Endothelial cell of umbilical vein (primary cell): Measurements from ENCODE around the gene DIAPH3. TPM values are rescaled to one million over a fixed set of nuclear protein-coding genes. Genes with fewer than 3 reads are reported as not detected.

ENCODE experiments used
- BruUV-seq: library from RNA; stranded (reverse); fragments of 400-500 nt; replicated peaks from 2 replicates; lab custom pipeline; 2021; lab: Mats Ljungman, UMichigan
- CTCF ChIA-PET: fragments of 300-600, 350-600 bp; sonication (Branson Sonifier 250); formaldehyde crosslinking; loops from one replicate; lab custom pipeline; 2021; ENCODE audit warnings: antibody characterized with exemption, inconsistent platforms; lab: Charles Lee
- POLR2A ChIA-PET: fragments of 300-600, 350-600 bp; sonication (Branson Sonifier 250); formaldehyde crosslinking; loops from one replicate; lab custom pipeline; 2021; ENCODE audit warnings: antibody characterized with exemption, inconsistent platforms; lab: Charles Lee
- DNase-seq: peaks from one replicate; pipeline ENCODE4 v3.0.0-alpha.2; 2011; ENCODE audit warnings: low read depth, low spot score
- FAIRE-seq: peaks from 2 replicates; lab custom pipeline; 2011; peaks lifted over from hg19 to GRCh38; lab: Jason Lieb, UNC
- H2AFZ ChIP-seq: 2 replicates; pipeline ENCODE4 v1.6.0; 2012; ENCODE audit warnings: low read depth, low read length, control low read depth, inconsistent platforms
- H3K27ac ChIP-seq: 2 replicates; pipeline ENCODE4 v1.5.1; 2011; ENCODE audit warnings: low read depth, mild to moderate bottlenecking, control low read depth, low read length, moderate library complexity; ENCODE audit not compliant: insufficient read depth
- H3K27me3 ChIP-seq, 2 experiments: 2 replicates each; pipeline versions ENCODE4 v1.6.0 to v1.6.1; 2011; ENCODE audit warnings: low read length in 2 of 2, mixed read lengths in 1 of 2; ENCODE audit not compliant: control insufficient read depth in 2 of 2, insufficient read depth in 2 of 2
- H3K36me3 ChIP-seq, 2 experiments: 2 replicates in 1 of 2; 3 replicates in 1 of 2; pipeline ENCODE4 v1.5.1; 2011; ENCODE audit warnings: low read length in 2 of 2, mild to moderate bottlenecking in 1 of 2, moderate library complexity in 1 of 2; ENCODE audit not compliant: control insufficient read depth in 2 of 2, insufficient read depth in 2 of 2; ENCODE audit errors: extremely low read depth in 1 of 2
- H3K4me1 ChIP-seq: 3 replicates; pipeline ENCODE4 v1.5.1; 2011; ENCODE audit warnings: mild to moderate bottlenecking, low read length; ENCODE audit not compliant: control insufficient read depth, insufficient read depth; ENCODE audit errors: extremely low read depth
- H3K4me2 ChIP-seq: 2 replicates; pipeline ENCODE4 v1.6.1; 2011; ENCODE audit warnings: low read length, control low read depth, mixed read lengths; ENCODE audit not compliant: insufficient read depth
- H3K4me3 ChIP-seq, 3 experiments: fragments of 200-600 bp in 1 of 3; sonication (generic), shearing (Covaris generic) in 1 of 3; replicated peaks in 1 of 3; 2 replicates each; pipeline ENCODE4 v1.5.1; 2011 to 2016; ENCODE audit warnings: control low read depth in 3 of 3, low read length in 3 of 3, mild to moderate bottlenecking in 2 of 3, inconsistent platforms in 1 of 3, low read depth in 1 of 3, moderate library complexity in 1 of 3; ENCODE audit not compliant: insufficient read depth in 1 of 3
- H3K79me2 ChIP-seq: 2 replicates; pipeline ENCODE4 v1.6.0; 2012; ENCODE audit warnings: low read length, inconsistent platforms; ENCODE audit not compliant: control insufficient read depth, insufficient read depth
- H3K9ac ChIP-seq: replicated peaks from 2 replicates; pipeline ENCODE3; 2011; ENCODE audit warnings: low read length, control low read depth; ENCODE audit not compliant: insufficient read depth; ENCODE audit errors: extremely low read depth
- H3K9me1 ChIP-seq: replicated peaks from 3 replicates; pipeline ENCODE4 v1.6.0; 2011; ENCODE audit warnings: mild to moderate bottlenecking, low read length; ENCODE audit not compliant: control insufficient read depth, insufficient read depth; ENCODE audit errors: extremely low read depth
- H3K9me3 ChIP-seq: replicated peaks from 2 replicates; pipeline ENCODE4 v1.5.1; 2012; ENCODE audit warnings: low read length, inconsistent platforms; ENCODE audit not compliant: control insufficient read depth, insufficient read depth
- H4K20me1 ChIP-seq: replicated peaks from 2 replicates; pipeline ENCODE3; 2011; ENCODE audit warnings: mild to moderate bottlenecking, low read length; ENCODE audit not compliant: control insufficient read depth, insufficient read depth; ENCODE audit errors: extremely low read depth
- EZH2 ChIP-seq: IDR thresholded peaks from 2 replicates; pipeline ENCODE4 v1.6.1; 2012; ENCODE audit warnings: borderline replicate concordance, low read depth, mild to moderate bottlenecking, moderate library complexity, low read length, inconsistent platforms; ENCODE audit not compliant: severe bottlenecking
- FOS ChIP-seq: IDR thresholded peaks from 2 replicates; pipeline ENCODE4 v1.6.1; 2011; ENCODE audit warnings: mild to moderate bottlenecking, low read length, moderate library complexity, borderline replicate concordance; ENCODE audit not compliant: insufficient read depth
- GATA2 ChIP-seq: IDR thresholded peaks from 2 replicates; pipeline ENCODE4 v1.7.0; 2011; ENCODE audit warnings: low read depth, mild to moderate bottlenecking, moderate library complexity, mixed read lengths, low read length; ENCODE audit not compliant: insufficient read length, insufficient read depth
- JUN ChIP-seq: IDR thresholded peaks from 2 replicates; pipeline ENCODE4 v1.6.1; 2011; ENCODE audit warnings: borderline replicate concordance, low read depth; ENCODE audit not compliant: insufficient read length, insufficient read depth
- MYC ChIP-seq: IDR thresholded peaks from one replicate; pipeline ENCODE4 v1.6.1; 2011; ENCODE audit warnings: mild to moderate bottlenecking, low read depth, low read length
- POLR2A ChIP-seq: IDR thresholded peaks from 2 replicates; pipeline ENCODE4 v1.6.1; 2012; ENCODE audit warnings: low read depth, mild to moderate bottlenecking, control low read depth, low read length
- POLR2AphosphoS5 ChIP-seq: IDR thresholded peaks from 2 replicates; pipeline ENCODE4 v1.6.1; 2012; ENCODE audit warnings: low read depth, mild to moderate bottlenecking, control low read depth, low read length, moderate library complexity; ENCODE audit not compliant: insufficient read depth
- dilution Hi-C: fragments of 300-500 bp; cut with MboI; formaldehyde crosslinking; loops from one replicate; pipeline ENCODE4 v1.15.0; 2019; ENCODE audit warnings: low sequenced_read_pairs; ENCODE audit not compliant: extremely low pct_ligation_motif_present
- intact Hi-C: fragments of 100-400 bp; cut with micrococcal nuclease; formaldehyde crosslinking; loops from one replicate; pipeline ENCODE4 v1.10.0; 2022
- polyA plus RNA-seq, 4 experiments: library from polyadenylated mRNA; depleted of rRNA in 3 of 4; stranded (reverse) in 3 of 4; unstranded in 1 of 4; fragments of >200 nt; gene quantifications; 2 replicates each; pipeline versions ENCODE4 v1.2.1 to v1.2.3, GENCODE V29; 2011 to 2012; ENCODE audit warnings: missing spikeins in 1 of 4
- total RNA-seq: library from RNA; stranded (reverse); gene quantifications from 2 replicates; pipeline ENCODE4 v1.2.3, GENCODE V29; 2021
- TF ChIP-seq, protein P1 (sequence below): IDR thresholded peaks from 2 replicates; pipeline ENCODE4 v1.6.1; 2011; ENCODE audit not compliant: insufficient read depth, insufficient read length
- TF ChIP-seq, protein P2 (sequence below), 2 donors: IDR thresholded peaks; 1 replicate in 1 of 2; 2 replicates in 1 of 2; pipeline ENCODE4 v1.5.1; 2011; ENCODE audit warnings: low read length in 2 of 2, mild to moderate bottlenecking in 2 of 2, moderate library complexity in 2 of 2, control low read depth in 1 of 2, inconsistent platforms in 1 of 2, low read depth in 1 of 2; ENCODE audit not compliant: insufficient read depth in 1 of 2; ENCODE audit errors: extremely low read depth in 1 of 2

Gene DIAPH3
- total and polyA plus RNA-seq, 2 donors (not counting 3 experiments of a cell fraction or from before 2014, with no cell fraction given) = 9.9 to 44.0 TPM

DNA sequence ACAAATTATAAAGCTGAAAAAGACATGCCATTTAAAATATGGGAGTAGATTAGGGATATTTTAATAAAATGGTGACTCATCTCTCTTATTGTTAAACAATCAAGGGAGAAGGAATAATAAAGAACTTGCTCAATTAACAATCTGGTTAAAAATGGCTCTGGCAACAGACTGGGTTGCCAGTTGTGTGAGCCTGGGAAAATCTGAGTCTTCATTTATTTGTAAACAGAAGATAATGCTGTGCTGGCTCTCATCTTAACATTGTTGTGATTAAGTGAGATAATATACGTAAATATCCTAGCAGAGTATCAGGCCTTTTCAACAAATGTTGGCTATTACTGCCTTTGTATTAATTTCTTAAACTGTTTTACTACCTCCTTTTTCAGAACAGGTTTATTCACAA is 453.3 kb downstream of the DIAPH3 start:
- no peak overlapping the region for H3K27ac ChIP-seq
- DNase-seq (no peak), FAIRE-seq (no peak)
- no peak overlapping the region for H3K4me3 ChIP-seq
- H3K4me2 ChIP-seq = no peak overlapping the region
- no peak overlapping the region for H2AFZ ChIP-seq
- no peaks in the 10 kb centered on the region for H3K27me3 ChIP-seq
- ChIA-PET CTCF (no interaction called here), POLR2A (no interaction called here)
- dilution Hi-C loops (no loop called here), intact Hi-C loops (no loop called here)
- H3K9me1 ChIP-seq = no peaks in the 10 kb centered on the region
- no peaks in the 10 kb centered on the region for H3K36me3 ChIP-seq
- H3K9ac ChIP-seq = no peak overlapping the region
- no peaks in the 10 kb centered on the region for H3K9me3 ChIP-seq
- peaks cover 5% of the 10 kb centered on the region for H3K4me1 ChIP-seq
- TF ChIP-seq JUN = no peak
- no peak for TF ChIP-seq GATA2
- TF ChIP-seq, protein P1, sequence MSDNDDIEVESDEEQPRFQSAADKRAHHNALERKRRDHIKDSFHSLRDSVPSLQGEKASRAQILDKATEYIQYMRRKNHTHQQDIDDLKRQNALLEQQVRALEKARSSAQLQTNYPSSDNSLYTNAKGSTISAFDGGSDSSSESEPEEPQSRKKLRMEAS = no peak
- TF ChIP-seq, protein P2, sequence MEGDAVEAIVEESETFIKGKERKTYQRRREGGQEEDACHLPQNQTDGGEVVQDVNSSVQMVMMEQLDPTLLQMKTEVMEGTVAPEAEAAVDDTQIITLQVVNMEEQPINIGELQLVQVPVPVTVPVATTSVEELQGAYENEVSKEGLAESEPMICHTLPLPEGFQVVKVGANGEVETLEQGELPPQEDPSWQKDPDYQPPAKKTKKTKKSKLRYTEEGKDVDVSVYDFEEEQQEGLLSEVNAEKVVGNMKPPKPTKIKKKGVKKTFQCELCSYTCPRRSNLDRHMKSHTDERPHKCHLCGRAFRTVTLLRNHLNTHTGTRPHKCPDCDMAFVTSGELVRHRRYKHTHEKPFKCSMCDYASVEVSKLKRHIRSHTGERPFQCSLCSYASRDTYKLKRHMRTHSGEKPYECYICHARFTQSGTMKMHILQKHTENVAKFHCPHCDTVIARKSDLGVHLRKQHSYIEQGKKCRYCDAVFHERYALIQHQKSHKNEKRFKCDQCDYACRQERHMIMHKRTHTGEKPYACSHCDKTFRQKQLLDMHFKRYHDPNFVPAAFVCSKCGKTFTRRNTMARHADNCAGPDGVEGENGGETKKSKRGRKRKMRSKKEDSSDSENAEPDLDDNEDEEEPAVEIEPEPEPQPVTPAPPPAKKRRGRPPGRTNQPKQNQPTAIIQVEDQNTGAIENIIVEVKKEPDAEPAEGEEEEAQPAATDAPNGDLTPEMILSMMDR (IDR thresholded peaks at IDR 0.05; ENCODE audit: extremely low read depth in 1 of 2, insufficient read depth in 1 of 2, low read depth in 1 of 2, low read length in 2 of 2) = no peak
- no peak for TF ChIP-seq EZH2
- TF ChIP-seq MYC = no peak
- TF ChIP-seq POLR2A = no peak
- TF ChIP-seq POLR2AphosphoS5 = no peak
- TF ChIP-seq FOS = no peak
- BruUV-seq = no TSS peak
- no peaks in the 10 kb centered on the region for H3K79me2 ChIP-seq
- H4K20me1 ChIP-seq = no peaks in the 10 kb centered on the region
